Embryonic facial prominence (tissue), 1 donor: ENCODE results near the gene UNC79.

Experiments
- DNase-seq: peaks from one replicate; pipeline ENCODE4 v3.0.0-alpha.2; 2016; ENCODE audit errors: extremely low spot score

The UNC79 gene

DNA sequence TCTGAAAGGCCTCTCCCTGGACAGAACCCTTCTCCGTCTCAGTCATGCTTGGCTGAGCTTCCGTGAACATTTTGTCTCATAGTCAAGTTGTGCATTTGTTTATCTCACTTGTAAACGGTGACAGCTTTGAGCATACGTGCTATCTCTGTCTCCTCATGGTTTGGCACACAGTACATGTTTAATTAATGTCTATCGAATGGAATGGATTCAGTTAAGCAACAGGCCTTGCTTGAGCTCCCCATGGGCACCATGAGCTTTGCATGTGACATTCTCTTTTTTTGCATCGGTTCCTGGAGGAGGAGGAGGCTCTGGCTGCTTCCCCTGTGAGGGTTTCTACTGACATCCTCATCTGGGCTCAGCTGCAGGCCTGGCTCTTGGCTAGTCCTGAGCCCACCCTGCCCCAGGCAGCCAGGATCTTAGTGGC lies 277.6 kb downstream of the UNC79 start:
- DNase-seq: no peak

DNA sequence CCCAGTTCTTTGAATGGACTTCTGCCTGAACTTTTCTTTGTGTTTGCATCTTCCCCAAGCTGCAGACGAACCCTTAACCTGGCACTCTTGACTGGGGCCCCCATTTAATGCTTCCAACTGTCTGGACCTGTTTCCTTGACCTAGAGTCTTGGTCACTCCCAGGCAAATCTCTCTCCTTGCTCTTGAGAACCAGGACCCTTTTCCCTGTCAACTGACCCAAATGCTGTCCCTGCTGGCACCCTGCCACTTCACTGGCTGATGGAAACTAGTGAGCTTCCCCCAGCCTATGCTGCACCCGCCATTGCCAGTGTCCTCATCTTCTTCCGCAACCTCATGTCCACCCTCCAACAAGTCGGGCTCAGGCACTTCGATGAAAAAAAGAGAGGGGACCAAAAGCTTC lies 278.1 kb downstream of the UNC79 start:
- DNase-seq: no peak

DNA sequence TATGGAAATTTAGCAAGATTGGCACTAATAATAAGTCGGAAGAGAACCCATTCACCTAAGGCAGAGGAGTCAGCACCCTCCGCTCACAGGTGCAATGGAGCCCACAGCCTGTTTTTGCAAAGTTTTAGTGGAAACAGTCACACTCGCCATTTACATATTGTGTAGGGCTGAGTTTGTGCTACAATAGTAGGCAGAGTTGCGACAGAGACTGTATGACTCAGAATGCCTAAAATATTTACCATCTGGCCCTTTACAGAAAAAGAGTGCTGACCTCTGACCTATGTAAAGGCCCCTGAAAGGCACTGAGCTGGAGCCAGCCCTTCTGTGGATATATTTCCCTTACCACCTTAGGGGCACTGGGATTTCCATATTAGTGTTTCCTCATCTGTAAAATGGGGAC lies 278.5 kb downstream of the UNC79 start:
- DNase-seq: no peak

DNA sequence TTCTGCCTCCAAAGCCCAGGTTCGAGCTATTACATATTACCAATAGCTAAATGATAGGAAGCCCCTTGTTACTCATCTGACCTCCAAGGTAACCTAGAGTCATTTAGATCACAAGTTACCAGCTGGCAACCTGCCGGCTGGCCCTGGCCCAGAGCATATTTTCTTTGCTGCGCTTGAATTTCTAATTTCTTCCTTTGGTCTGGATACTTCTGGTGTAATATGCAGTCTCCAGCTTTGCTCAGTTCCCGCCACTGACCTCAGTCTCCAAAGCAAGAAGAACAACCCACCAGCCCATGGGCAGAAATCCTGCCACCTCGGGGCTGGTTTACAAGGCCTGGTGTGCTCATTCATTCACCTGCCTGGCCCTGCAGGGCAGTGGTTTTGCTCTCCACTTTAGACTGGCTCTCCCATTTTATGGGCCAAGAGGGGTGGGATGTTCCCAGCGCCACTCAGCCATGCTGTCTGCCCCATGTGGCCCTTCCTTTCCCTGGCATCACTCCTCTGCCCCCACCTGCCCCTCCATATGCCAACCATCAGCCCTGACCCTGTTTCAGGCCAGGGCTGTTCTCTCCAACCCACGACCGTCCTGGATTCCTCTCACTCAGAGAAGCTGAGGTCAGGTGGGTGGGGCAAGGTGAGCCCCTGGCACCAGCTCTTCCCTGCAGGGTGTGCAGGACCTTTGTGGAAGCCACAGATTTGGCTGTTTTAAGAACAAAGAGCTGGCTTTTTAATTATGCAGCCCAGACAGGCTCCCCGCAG lies 281.5 kb downstream of the UNC79 start:
- DNase-seq: no peak

DNA sequence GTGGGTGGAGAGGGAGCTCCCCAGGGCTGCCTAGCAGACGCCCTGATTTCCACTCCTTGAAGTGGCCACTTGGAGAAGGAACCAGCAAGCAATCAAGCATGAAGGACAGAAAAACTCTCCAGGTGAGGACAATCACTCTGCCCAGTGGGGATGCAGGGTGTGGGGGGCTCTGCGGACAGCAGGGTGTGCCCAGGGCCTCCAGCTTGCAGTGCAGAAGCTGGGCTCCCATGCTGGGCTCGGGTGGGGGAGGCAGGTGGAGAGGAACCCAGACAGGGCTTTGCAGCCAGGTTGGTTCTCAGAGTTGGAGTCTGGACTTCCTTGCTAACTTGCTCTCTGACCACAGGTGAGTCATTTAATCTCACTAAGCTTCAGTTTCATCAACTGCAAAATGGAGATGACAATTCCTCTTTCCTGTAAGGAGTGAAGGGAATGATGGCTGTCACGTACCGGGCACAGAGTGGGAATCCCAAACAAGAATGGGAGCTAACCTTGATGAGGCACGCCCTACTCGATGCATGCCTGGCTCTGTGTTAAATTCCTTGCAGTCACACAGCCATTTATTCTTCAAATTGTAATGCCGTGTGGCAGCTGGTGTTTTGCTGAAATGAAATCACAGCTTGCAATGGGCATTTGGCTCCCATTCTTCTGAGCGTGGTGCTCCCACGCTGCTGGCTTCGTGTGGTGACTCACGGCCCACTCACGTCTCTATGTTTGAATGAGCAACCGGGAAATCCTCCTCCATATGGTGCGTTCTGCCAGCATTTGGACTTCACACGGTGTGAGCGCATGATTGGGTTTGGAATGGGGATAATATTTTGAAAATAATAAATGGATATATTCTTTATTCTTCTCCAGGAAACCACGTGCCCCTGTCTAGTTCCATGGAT lies 282.3 kb downstream of the UNC79 start:
- DNase-seq: no peak

- DNase-seq: no peak
These were observed 283.1 kb downstream of the UNC79 start for GRCh38 chr14:93713726-93714405.

DNA sequence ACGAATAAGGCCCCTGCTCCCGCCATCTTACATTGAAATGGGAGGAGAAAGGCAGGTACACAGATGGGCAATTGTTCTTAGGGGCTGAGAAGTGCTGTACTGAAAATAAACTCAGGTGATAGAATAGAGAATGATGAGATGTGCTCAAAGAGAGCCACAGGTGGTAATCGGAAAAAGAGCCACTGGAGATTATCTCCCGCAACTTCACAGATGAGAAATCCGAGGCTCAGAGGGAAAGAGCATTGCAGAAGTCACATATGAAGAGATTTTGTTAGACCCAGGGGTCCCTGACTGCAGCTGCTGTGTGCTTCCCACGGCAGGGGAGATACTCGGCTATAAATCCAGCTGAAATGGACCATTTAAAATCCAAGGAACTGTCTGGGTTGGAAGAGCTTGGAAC lies 283.9 kb downstream of the UNC79 start:
- DNase-seq: no peak

DNA sequence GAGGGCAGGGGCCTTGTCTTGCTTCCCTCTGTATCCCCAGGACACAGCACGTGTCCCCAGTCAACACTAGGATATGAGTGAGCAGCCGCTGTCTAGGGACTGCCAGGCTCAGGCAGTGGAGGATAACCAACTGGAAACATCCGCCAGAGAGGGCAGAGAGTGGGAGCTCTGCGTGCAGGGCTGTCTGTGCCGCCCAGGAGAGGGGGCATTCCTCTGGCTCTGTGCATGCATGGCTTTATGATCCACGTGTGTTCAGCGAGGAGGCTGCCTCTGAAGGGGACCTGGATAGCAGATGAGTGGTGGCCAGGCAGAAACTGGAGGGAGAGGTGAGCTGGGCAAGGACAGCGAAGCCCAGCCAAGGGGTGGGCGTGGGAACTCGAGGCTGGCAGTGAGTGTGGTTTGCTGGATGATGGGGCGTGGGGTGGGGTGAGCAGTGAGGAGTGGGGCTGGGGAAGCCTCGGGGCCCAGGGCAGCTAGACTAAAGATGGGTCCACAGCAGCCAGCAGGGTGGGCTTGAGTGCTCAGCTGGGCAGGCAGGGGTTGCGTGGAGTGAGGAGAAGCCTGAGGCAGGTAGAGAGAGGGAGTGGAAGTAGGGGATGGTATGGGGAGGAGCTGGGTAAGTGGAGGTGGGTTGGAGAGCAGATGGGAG lies 284.7 kb downstream of the UNC79 start:
- no peak for DNase-seq

DNA sequence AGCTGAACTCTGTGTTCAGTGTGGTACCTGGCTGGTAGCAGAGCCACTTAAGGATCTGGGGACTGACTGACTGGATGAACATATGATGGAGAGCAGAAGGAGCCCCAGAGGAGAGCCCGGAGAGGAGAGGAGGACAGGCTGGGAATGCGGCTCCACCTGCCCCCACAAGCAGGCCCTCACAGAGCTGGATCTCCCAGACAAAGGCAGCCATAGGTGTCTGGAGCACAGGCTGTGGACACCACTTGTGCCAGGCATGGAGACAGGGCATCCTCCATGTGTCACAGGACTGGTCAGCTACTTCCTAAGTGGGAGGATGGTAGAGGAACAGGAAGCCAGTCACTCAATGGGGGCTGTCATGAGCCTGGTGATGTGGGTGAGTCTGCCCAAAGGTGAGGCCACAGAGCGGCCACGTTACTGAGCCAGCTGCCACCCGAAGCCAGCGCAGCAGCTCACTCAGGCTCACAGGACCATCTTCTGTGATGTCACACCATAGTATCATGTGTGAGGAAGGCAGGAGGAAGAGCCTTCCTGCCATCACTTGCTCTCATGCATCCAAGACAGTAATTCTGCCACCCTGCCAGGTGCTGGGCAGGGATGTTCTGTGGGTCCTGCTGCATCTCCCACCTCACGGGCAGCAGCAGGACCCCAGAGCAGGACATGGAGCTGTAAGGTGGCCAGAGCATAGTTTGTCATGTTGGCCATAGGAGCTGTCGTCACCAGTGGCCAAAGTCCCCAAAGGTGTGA lies 285.4 kb downstream of the UNC79 start:
- no peak for DNase-seq

GRCh38 chr14:93716746-93717667 lies 286.3 kb downstream of the UNC79 start:
- DNase-seq: no peak

- no peak for DNase-seq
These were observed 287.1 kb downstream of the UNC79 start for GRCh38 chr14:93717668-93718320.

DNA sequence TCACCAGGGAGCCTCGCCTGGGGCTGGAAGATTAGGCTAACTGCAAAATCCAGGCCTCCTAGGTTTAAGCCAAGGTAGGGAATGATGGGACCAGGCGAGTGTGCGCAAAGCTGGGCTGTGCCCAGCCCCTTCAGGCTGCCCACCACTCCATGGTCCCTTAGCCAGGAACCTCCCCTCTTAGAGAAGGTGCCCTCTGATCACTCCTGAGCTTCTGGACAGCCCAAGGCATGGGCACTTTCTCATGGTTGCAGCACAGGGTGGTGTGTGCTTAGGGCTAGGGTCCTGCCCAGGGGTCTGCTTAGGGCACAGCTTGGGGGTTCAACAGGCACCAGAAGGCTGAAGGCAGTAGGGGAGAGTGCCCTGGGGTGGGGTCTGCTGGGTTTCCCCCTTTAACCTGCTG lies 288.5 kb downstream of the UNC79 start:
- no peak for DNase-seq

DNA sequence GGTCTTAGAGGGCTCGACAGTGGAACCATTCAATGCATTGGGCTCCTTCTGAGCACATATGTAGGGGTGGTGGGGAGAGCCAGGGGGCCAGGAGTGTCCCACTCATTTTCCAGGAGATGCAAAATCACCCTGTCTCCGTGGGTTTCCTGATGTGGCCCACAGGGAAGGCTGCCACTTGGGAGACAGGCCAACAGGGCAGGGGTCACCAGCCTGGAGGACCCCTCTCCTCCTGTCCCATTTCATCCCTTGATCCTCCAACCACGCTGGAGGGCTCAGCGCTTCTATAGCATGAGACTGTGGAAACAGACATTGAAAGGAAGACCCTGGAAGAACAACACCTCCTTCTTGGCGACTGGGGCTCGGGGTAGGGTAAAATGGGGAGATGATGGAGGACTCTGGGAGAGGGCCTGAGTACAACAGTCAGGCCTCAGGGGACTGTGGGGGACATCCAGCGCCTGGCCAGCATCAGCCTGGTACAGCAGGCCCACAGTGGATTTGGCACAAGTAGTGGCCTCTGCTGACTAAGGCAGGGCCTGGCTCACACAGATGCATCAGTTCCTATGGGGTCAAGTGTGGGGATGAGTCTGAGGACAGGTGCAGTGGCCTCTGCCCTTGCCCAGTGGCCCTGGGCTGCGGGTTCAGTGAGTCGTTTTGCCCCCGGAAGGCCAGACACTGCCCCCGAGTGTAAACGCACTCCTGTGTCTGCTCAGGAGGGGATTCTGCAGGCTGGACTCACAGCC lies 289.5 kb downstream of the UNC79 start:
- no peak for DNase-seq

GRCh38 chr14:93720981-93721483 lies 290.3 kb downstream of the UNC79 start:
- no peak for DNase-seq

- no peak for DNase-seq
These were observed 292.3 kb downstream of the UNC79 start for GRCh38 chr14:93723001-93723400.

GRCh38 chr14:93725002-93725582 lies 294.4 kb downstream of the UNC79 start:
- DNase-seq: no peak

DNA sequence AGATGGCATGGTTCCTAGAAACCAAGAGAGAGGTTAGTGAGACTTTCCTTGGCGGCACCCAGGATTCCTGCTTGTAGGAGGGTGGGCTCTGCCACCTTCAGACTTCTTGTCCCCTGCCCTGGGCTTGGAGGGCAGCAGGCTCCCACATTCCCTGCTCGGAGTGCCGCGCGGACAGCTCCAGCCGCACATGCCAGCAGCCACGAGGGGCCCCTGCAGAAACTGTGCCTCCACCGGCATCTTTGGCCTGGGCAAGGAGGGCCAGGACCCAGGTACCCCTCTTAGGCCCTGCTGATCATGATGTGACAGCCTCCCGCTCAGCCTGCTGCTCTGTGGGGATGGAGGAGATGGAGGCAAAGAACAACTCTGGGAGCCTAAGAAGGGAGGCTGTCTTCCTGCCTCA lies 295.3 kb downstream of the UNC79 start:
- DNase-seq: no peak

- DNase-seq: no peak
These were observed 296.5 kb downstream of the UNC79 start for GRCh38 chr14:93727039-93727740.
